ENCODE measurements around the gene ZNF239.

- TF ChIP-seq CTCF (IDR thresholded peaks at IDR 0.05; ENCODE audit: borderline replicate concordance, extremely low read depth, low read length, poor library complexity, severe bottlenecking) (no peak), EZH2 (IDR thresholded peaks at IDR 0.05; ENCODE audit: borderline replicate concordance, low read depth, low read length, severe bottlenecking) (no peak)
Measured at GRCh38 chr10:43576062-43576461, 1.6 kb upstream of the ZNF239 start.
